ENCODE data around the gene CCDC80.

- TF ChIP-seq EZH2 (IDR thresholded peaks at IDR 0.05; ENCODE audit: borderline replicate concordance, low read length) (no peak), CTCF (IDR thresholded peaks at IDR 0.05; ENCODE audit: low read length) (no peak)
Observed at GRCh38 chr3:112631257-112631656, 9.7 kb downstream of the CCDC80 start.

Data from OCI-LY1 (cell line).